CD4-positive, alpha-beta memory T cell (primary cell): ENCODE data around the gene ABCC3. TPM values are rescaled to one million over a fixed set of nuclear protein-coding genes. Genes with fewer than 3 reads are reported as not detected.
A peak's percentile ranks its signal among the peaks of the same experiment; 100 is the strongest.
"Not testable (repeated sequence)": the region's sequence is repeated elsewhere in the genome, so short reads cannot be mapped to it uniquely, and the experiment has no call there.

Experiments used
- CTCF ChIA-PET: fragments of 350-600 bp; sonication (Branson Sonifier 250); formaldehyde crosslinking; loops from one replicate; lab custom pipeline; 2021; ENCODE audit warnings: inconsistent platforms; ENCODE audit not compliant: partially characterized antibody; lab: Charles Lee
- POLR2A ChIA-PET: fragments of 350-600 bp; sonication (Branson Sonifier 250); formaldehyde crosslinking; loops from one replicate; lab custom pipeline; 2021; ENCODE audit not compliant: partially characterized antibody; lab: Charles Lee
- DNase-seq, 5 donors: peaks; one replicate each; pipeline versions ENCODE4 v3.0.0 to v3.0.0-alpha.2; 2020 to 2022; ENCODE audit warnings: mixed read lengths in 1 of 5
- H3K27ac ChIP-seq: one replicate; pipeline ENCODE4 v1.7.0; 2013; ENCODE audit warnings: low read depth, low read length
- H3K27me3 ChIP-seq: 2 replicates; pipeline ENCODE4 v1.7.0; 2013; ENCODE audit warnings: mild to moderate bottlenecking, low read length, moderate library complexity; ENCODE audit not compliant: insufficient read depth
- H3K36me3 ChIP-seq: 2 replicates; pipeline ENCODE4 v1.7.0; 2013; ENCODE audit warnings: mild to moderate bottlenecking, low read length, moderate library complexity; ENCODE audit not compliant: insufficient read depth
- H3K4me1 ChIP-seq: 2 replicates; pipeline ENCODE4 v1.7.0; 2013; ENCODE audit warnings: mild to moderate bottlenecking, low read length, moderate library complexity; ENCODE audit not compliant: insufficient read depth
- H3K4me3 ChIP-seq, 2 donors: one replicate each; pipeline ENCODE4 v1.7.0; 2013; ENCODE audit warnings: low read length in 2 of 2, mild to moderate bottlenecking in 1 of 2
- H3K9me3 ChIP-seq, 2 donors: one replicate each; pipeline ENCODE4 v1.7.0; 2013; ENCODE audit warnings: low read length in 2 of 2, control low read depth in 1 of 2; ENCODE audit not compliant: control insufficient read depth in 1 of 2
- H3K27ac Mint-ChIP-seq, 7 donors: one replicate each; pipeline ENCODE4 v1.8.0; 2020 to 2021; ENCODE audit warnings: mixed read lengths in 7 of 7, mild to moderate bottlenecking in 6 of 7, inconsistent platforms in 3 of 7, moderate library complexity in 3 of 7
- H3K27me3 Mint-ChIP-seq, 2 donors: one replicate each; pipeline ENCODE4 v1.8.0; 2020 to 2021; ENCODE audit warnings: mixed read lengths in 2 of 2
- H3K36me3 Mint-ChIP-seq, 2 donors: one replicate each; pipeline ENCODE4 v1.8.0; 2020 to 2021; ENCODE audit warnings: mixed read lengths in 2 of 2, inconsistent platforms in 1 of 2, mild to moderate bottlenecking in 1 of 2
- H3K4me1 Mint-ChIP-seq, 4 donors: one replicate each; pipeline ENCODE4 v1.8.0; 2020 to 2021; ENCODE audit warnings: mixed read lengths in 4 of 4, mild to moderate bottlenecking in 1 of 4
- H3K4me3 Mint-ChIP-seq, 8 donors: one replicate each; pipeline ENCODE4 v1.8.0; 2020 to 2021; ENCODE audit warnings: mixed read lengths in 8 of 8, mild to moderate bottlenecking in 7 of 8, moderate library complexity in 6 of 8, inconsistent platforms in 3 of 8
- H3K9me3 Mint-ChIP-seq, 8 donors: one replicate each; pipeline ENCODE4 v1.8.0; 2020 to 2021; ENCODE audit warnings: mixed read lengths in 8 of 8, mild to moderate bottlenecking in 5 of 8, inconsistent platforms in 3 of 8, moderate library complexity in 1 of 8
- intact Hi-C: fragments of 100-400 bp; cut with micrococcal nuclease; formaldehyde crosslinking; loops from one replicate; pipeline ENCODE4 v1.15.1; 2023
- polyA plus RNA-seq, 2 donors: library from polyadenylated mRNA; unstranded; fragments of 300-500 nt; fragmentation: Illumina TruSeq; gene quantifications; one replicate each; pipeline ENCODE4 v1.2.3, GENCODE V29; 2021
- total RNA-seq, 2 experiments: library from RNA; stranded (reverse); gene quantifications; one replicate each; pipeline ENCODE4 v1.2.3, GENCODE V29; 2021

ABCC3 gene
- total and polyA plus RNA-seq, 4 experiments from 2014 or later = 0.86 to 1.6 TPM; not detected in 2

GRCh38 chr17:50715471-50715870, 80.8 kb downstream of the ABCC3 start:
- H3K4me3 ChIP-seq = no peak overlapping the region
- no peak overlapping the region for H3K4me3 Mint-ChIP-seq
- intact Hi-C loops = no loop called here
- H3K27ac Mint-ChIP-seq = peak overlapping the region in 1 of 7 donors; percentile 13
- ChIA-PET POLR2A (interaction anchor here (6.6 kb wide), 1 partner anchor 8 kb away, joined by 116 read pairs; the partner anchor contains the start of gene ANKRD40), CTCF (no interaction called here)
- H3K4me1 Mint-ChIP-seq = peaks cover 0 to 9% (median 7%) of the 10 kb centered on the region in 4 donors
- no peak for DNase-seq
- no peaks in the 10 kb centered on the region for H3K27me3 ChIP-seq
- H3K27ac ChIP-seq = no peak overlapping the region
- H3K27me3 Mint-ChIP-seq = no peaks in the 10 kb centered on the region
- peaks cover 5% of the 10 kb centered on the region for H3K4me1 ChIP-seq
- peaks cover 0 to 10% of the 10 kb centered on the region in 2 donors for H3K36me3 Mint-ChIP-seq
- H3K9me3 ChIP-seq = no peaks in the 10 kb centered on the region
- H3K36me3 ChIP-seq = no peaks in the 10 kb centered on the region
- no peaks in the 10 kb centered on the region for H3K9me3 Mint-ChIP-seq

DNA sequence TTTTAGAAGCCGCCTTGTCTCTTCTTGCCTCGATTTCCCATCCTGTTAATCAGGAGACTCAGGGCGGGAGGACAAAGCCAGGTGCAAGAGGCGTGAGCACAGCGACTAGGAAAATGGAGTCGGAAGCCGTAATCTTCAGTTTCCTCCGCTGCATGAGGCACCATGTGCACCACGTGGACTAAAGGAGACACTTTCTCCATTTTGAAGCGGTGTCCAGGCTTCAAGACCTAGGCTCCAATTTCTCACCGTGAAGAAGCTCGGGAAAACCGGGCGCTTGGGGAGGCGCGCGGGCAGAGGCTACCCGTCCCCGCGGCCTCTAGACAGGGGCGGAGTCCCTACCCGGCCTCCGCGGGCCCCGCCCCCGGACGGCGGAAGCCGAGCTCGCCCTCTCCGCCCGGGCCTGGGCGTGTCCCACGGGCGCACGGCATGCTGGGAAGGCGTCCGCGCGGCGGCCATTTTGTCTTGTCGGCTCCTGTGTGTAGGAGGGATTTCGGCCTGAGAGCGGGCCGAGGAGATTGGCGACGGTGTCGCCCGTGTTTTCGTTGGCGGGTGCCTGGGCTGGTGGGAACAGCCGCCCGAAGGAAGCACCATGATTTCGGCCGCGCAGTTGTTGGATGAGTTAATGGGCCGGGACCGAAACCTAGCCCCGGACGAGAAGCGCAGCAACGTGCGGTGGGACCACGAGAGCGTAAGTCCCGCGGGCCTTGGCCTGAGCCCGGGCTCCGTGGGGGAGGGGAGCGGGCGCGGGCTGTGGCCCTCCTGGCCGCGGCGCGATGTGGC, 84.7 kb downstream of the ABCC3 start, which contains the start of gene LUC7L3:
Gene LUC7L3 (plus strand): TSS at position 460 of the 780 bp plus-strand sequence. CDS start 130 bp downstream, at position 590.
- peaks cover 0 to 21% of the 10 kb centered on the region in 2 donors for H3K36me3 Mint-ChIP-seq
- H3K27me3 Mint-ChIP-seq = no peaks in the 10 kb centered on the region
- POLR2A ChIA-PET = interaction anchor here (0.5 to 6.6 kb wide), 13 partner anchors 8 to 931 kb away, joined by 3 to 116 read pairs (median 3); partner anchors contain the start of genes ANKRD40, CACNA1G, KAT7 and NME2
- peak within 1 kb of the TSS; percentile 78 to 99 (median 99) for H3K27ac Mint-ChIP-seq
- peak within 1 kb of the TSS; percentile 86 to 99 (median 98) for H3K4me3 Mint-ChIP-seq
- peak within 1 kb of the TSS; percentile 97 for H3K27ac ChIP-seq
- intact Hi-C loops = loop anchor here (1.0 kb wide), 1 partner anchor 12 kb away; the partner anchor contains the start of gene ANKRD40
- H3K27me3 ChIP-seq = no peaks in the 10 kb centered on the region
- no peaks in the 10 kb centered on the region for H3K9me3 ChIP-seq
- CTCF ChIA-PET = interaction anchor here (0.7 to 0.9 kb wide), 2 partner anchors 14 to 218 kb away, joined by 3 read pairs; no protein-coding TSS in a partner anchor
- no peaks in the 10 kb centered on the region for H3K9me3 Mint-ChIP-seq
- H3K36me3 ChIP-seq = no peaks in the 10 kb centered on the region
- peaks cover 42% of the 10 kb centered on the region for H3K4me1 ChIP-seq
- H3K4me3 ChIP-seq = peak within 1 kb of the TSS; percentile 55 to 100
- peaks cover 17 to 44% (median 32%) of the 10 kb centered on the region in 4 donors for H3K4me1 Mint-ChIP-seq
- peak; percentile 91 to 96 (median 93) for DNase-seq

GRCh38 chr17:50719924-50720794, 85.5 kb downstream of the ABCC3 start:
- peak overlapping the region; percentile 78 to 99 (median 99) for H3K27ac Mint-ChIP-seq
- H3K4me1 Mint-ChIP-seq = peaks cover 19 to 51% (median 35%) of the 10 kb centered on the region in 4 donors
- no peaks in the 10 kb centered on the region for H3K27me3 ChIP-seq
- H3K36me3 ChIP-seq = no peaks in the 10 kb centered on the region
- peak overlapping the region; percentile 97 for H3K27ac ChIP-seq
- H3K9me3 ChIP-seq = no peaks in the 10 kb centered on the region
- H3K4me1 ChIP-seq = peaks cover 50% of the 10 kb centered on the region
- no peaks in the 10 kb centered on the region for H3K9me3 Mint-ChIP-seq
- H3K4me3 Mint-ChIP-seq = peak overlapping the region; percentile 86 to 99 (median 98)
- no peaks in the 10 kb centered on the region for H3K27me3 Mint-ChIP-seq
- POLR2A ChIA-PET = interaction anchor here (0.5 to 6.6 kb wide), 11 partner anchors 10 to 931 kb away, joined by 3 to 116 read pairs (median 4); partner anchors contain the start of genes ANKRD40, CACNA1G, KAT7 and TOB1
- H3K4me3 ChIP-seq = peak overlapping the region; percentile 55 to 100
- no peak for DNase-seq
- CTCF ChIA-PET = no interaction called here
- H3K36me3 Mint-ChIP-seq = peaks cover 0 to 21% of the 10 kb centered on the region in 2 donors
- intact Hi-C loops = loop anchor here (1.0 kb wide), 1 partner anchor 13 kb away; the partner anchor contains the start of gene ANKRD40

DNA sequence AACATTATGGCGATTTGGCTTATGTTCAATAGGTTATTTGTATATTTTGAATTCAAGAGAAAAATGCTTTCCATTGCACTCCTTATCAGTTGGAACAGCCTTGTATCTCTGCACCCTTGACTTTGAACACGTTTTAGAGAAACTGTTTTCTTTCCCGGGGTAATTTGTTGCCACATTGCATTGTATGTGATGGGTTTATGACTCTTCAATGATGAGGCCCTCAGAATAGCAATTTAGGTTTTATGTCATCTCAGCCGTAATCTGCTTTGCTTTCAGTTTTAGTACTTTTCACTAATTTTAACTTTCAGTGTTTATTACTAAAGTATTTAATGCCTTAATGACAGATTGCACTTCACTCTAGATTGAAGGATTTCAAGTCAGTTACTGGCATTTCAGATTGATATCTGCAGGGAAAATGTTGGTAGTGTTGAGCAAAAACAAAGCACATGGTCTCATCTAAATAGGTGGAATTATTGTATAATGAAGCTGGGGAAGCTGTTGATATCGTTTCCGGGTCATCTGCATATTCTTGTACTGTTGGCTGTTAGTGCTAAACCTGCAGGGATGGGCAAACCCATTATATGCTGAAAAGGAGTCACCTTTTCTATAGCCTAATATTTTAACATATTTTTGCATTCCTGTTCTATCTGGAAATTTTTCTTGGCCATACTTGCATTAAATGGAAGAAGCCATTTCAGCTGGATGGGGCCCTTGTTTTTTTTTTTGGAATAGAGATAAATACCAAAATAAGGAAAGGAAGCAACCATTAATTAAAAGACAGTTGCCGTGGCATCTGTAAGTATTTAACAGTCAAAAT, 86.7 kb downstream of the ABCC3 start:
- Mint-ChIP-seq H3K4me1 (peaks cover 23 to 58% (median 41%) of the 10 kb centered on the region in 4 donors), H3K27me3 (no peaks in the 10 kb centered on the region), H3K4me3 (peak overlapping the region; percentile 86 to 99 (median 98)), H3K36me3 (peaks cover 0 to 21% of the 10 kb centered on the region in 2 donors), H3K27ac (peak overlapping the region; percentile 78 to 99 (median 99)), H3K9me3 (no peaks in the 10 kb centered on the region)
- Histone ChIP-seq H3K4me1 (peaks cover 63% of the 10 kb centered on the region), H3K4me3 (peak overlapping the region; percentile 55 to 100), H3K9me3 (no peaks in the 10 kb centered on the region), H3K27ac (peak overlapping the region; percentile 97), H3K27me3 (no peaks in the 10 kb centered on the region), H3K36me3 (no peaks in the 10 kb centered on the region)
- DNase-seq = peak in 4 of 5 donors; percentile 39 to 45 (median 42)
- ChIA-PET CTCF (interaction anchor here (0.7 to 0.8 kb wide), 2 partner anchors 25 to 81 kb away, joined by 3 to 4 read pairs; no protein-coding TSS in a partner anchor), POLR2A (interaction anchor here (1.7 to 6.6 kb wide), 2 partner anchors 14 to 145 kb away, joined by 5 to 116 read pairs; partner anchors contain the start of genes ANKRD40 and TOB1)
- intact Hi-C loops = no loop called here

- Mint-ChIP-seq H3K27ac (peak overlapping the region in 4 of 7 donors; percentile 19 to 77 (median 54)), H3K4me3 (peak overlapping the region; percentile 21 to 99 (median 62)), H3K36me3 (peaks cover 8 to 26% of the 10 kb centered on the region in 2 donors), H3K27me3 (no peaks in the 10 kb centered on the region), H3K4me1 (peaks cover 32 to 71% (median 52%) of the 10 kb centered on the region in 4 donors), H3K9me3 (no peaks in the 10 kb centered on the region)
- no peaks in the 10 kb centered on the region for H3K36me3 ChIP-seq
- no peak overlapping the region for H3K27ac ChIP-seq
- H3K9me3 ChIP-seq = no peaks in the 10 kb centered on the region
- no peak for DNase-seq
- intact Hi-C loops = no loop called here
- ChIA-PET CTCF (no interaction called here), POLR2A (interaction anchor here (1.2 to 1.7 kb wide), 2 partner anchors 16 to 143 kb away, joined by 3 to 5 read pairs; partner anchors contain the start of gene TOB1)
- H3K27me3 ChIP-seq = no peaks in the 10 kb centered on the region
- no peak overlapping the region for H3K4me3 ChIP-seq
- H3K4me1 ChIP-seq = peaks cover 76% of the 10 kb centered on the region
Measured at GRCh38 chr17:50722746-50723145, 88.1 kb downstream of the ABCC3 start.

GRCh38 chr17:50724622-50725021, 89.9 kb downstream of the ABCC3 start:
- H3K4me1 ChIP-seq = peaks cover 90% of the 10 kb centered on the region
- ChIA-PET CTCF (interaction anchor here (0.7 kb wide), 1 partner anchor 19 kb away, joined by 4 read pairs; no protein-coding TSS in a partner anchor), POLR2A (interaction anchor here (1.0 kb wide), 1 partner anchor 24 kb away, joined by 3 read pairs; no protein-coding TSS in a partner anchor)

More at GRCh38 chr17:50724622-50725021, 89.9 kb downstream of the ABCC3 start:
- H3K27me3 Mint-ChIP-seq, intact Hi-C loops, H3K27me3 ChIP-seq, H3K36me3 ChIP-seq, H3K9me3 ChIP-seq, H3K27ac ChIP-seq, H3K9me3 Mint-ChIP-seq, H3K4me3 ChIP-seq, DNase-seq, H3K27ac Mint-ChIP-seq: not testable (repeated sequence)
- Mint-ChIP-seq H3K36me3 (peaks cover 8 to 25% of the 10 kb centered on the region in 2 donors), H3K4me3 (peak overlapping the region in 4 of 8 donors; percentile 15 to 31 (median 22)), H3K4me1 (peaks cover 38 to 86% (median 63%) of the 10 kb centered on the region in 4 donors)
